HCT116 (cell line): ENCODE measurements around the gene PPP1R3C. TPM values are rescaled to one million over a fixed set of nuclear protein-coding genes. Genes with fewer than 3 reads are reported as not detected.

Experiments
- ATAC-seq: fragments of 200-7000 bp; cut with Tn5 transposase; 2 replicates; pipeline ENCODE4 v1.9.1; 2020; ENCODE audit warnings: mild to moderate bottlenecking, moderate library complexity
- BruUV-seq: library from RNA; stranded (reverse); fragments of 400-500 nt; replicated peaks from 2 replicates; lab custom pipeline; 2021; lab: Mats Ljungman, UMichigan
- CTCF ChIA-PET: fragments of 300-600 bp; sonication (Branson Sonifier 250); formaldehyde crosslinking; loops from one replicate; lab custom pipeline; 2021; ENCODE audit warnings: antibody characterized with exemption; lab: Charles Lee
- POLR2A ChIA-PET: fragments of 300-600, 350-600 bp; sonication (Branson Sonifier 250); formaldehyde crosslinking; loops from one replicate; lab custom pipeline; 2021; ENCODE audit warnings: antibody characterized with exemption; lab: Charles Lee
- RAD21 ChIA-PET, 2 experiments: fragments of 300-600 bp; sonication (Branson Sonifier 250); formaldehyde crosslinking; loops; one replicate each; lab custom pipeline; 2023; ENCODE audit warnings: low total read pairs in 2 of 2; ENCODE audit not compliant: uncharacterized antibody in 2 of 2, unreplicated experiment in 2 of 2, low non-redundant PET in 1 of 2; lab: Charles Lee
- DNase-seq: peaks from one replicate; pipeline ENCODE4 v3.0.0-alpha.2; 2010; ENCODE audit warnings: low read depth, low spot score
- H2AFZ ChIP-seq: fragments of 200-600 bp; shearing (Covaris generic), sonication (generic); 2 replicates; pipeline ENCODE4 v1.6.1; 2017; ENCODE audit warnings: low read depth, mixed run types, mixed read lengths, antibody characterized with exemption, low read length; ENCODE audit not compliant: poor library complexity, severe bottlenecking
- H3K27ac ChIP-seq: 2 replicates; pipeline ENCODE4 v1.5.1; 2012; ENCODE audit warnings: low read depth, low read length
- H3K27me3 ChIP-seq: fragments of 200-600 bp; sonication (generic); 2 replicates; pipeline ENCODE4 v1.6.1; 2016; ENCODE audit warnings: mixed run types, low read length, mixed read lengths; ENCODE audit not compliant: insufficient read depth
- H3K36me3 ChIP-seq, 2 experiments: fragments of 200-500 bp in 1 of 2; fragments of 200-600 bp in 1 of 2; sonication (Bioruptor generic) in 1 of 2; sonication (generic) in 1 of 2; 2 replicates each; pipeline versions ENCODE4 v1.5.1 to v1.6.1; 2014 to 2016; ENCODE audit warnings: low read length in 2 of 2, inconsistent platforms in 1 of 2, mixed read lengths in 1 of 2, mixed run types in 1 of 2; ENCODE audit not compliant: insufficient read depth in 2 of 2, control insufficient read depth in 1 of 2
- H3K4me1 ChIP-seq, 2 experiments: fragments of 200-600 bp in 1 of 2; sonication (generic) in 1 of 2; 2 replicates each; pipeline versions ENCODE4 v1.5.1 to v1.6.1; 2012 to 2017; ENCODE audit warnings: low read length in 2 of 2, inconsistent platforms in 1 of 2, mild to moderate bottlenecking in 1 of 2, mixed read lengths in 1 of 2, mixed run types in 1 of 2, moderate library complexity in 1 of 2; ENCODE audit not compliant: insufficient read depth in 2 of 2, control insufficient read depth in 1 of 2
- H3K4me2 ChIP-seq: fragments of 200-600 bp; sonication (generic); 2 replicates; pipeline ENCODE4 v1.6.1; 2017; ENCODE audit warnings: mixed run types, low read length, mixed read lengths
- H3K4me3 ChIP-seq, 2 experiments: fragments of 200-600 bp in 1 of 2; sonication (generic) in 1 of 2; replicated peaks in 1 of 2; 2 replicates each; pipeline ENCODE4 v1.5.1; 2011 to 2016; ENCODE audit warnings: low read length in 2 of 2, control low read depth in 1 of 2, low read depth in 1 of 2, mild to moderate bottlenecking in 1 of 2, mixed read lengths in 1 of 2, mixed run types in 1 of 2
- H3K79me2 ChIP-seq: fragments of 200-600 bp; sonication (generic); 2 replicates; pipeline ENCODE4 v1.6.1; 2017; ENCODE audit warnings: mild to moderate bottlenecking, mixed run types, low read length, moderate library complexity, mixed read lengths; ENCODE audit not compliant: insufficient read depth
- H3K9ac ChIP-seq: fragments of 200-600 bp; sonication (generic); 2 replicates; pipeline ENCODE4 v1.6.1; 2016; ENCODE audit warnings: low read length, mixed read lengths
- H3K9me2 ChIP-seq: fragments of 200-600 bp; sonication (generic), shearing (Covaris generic); 2 replicates; pipeline ENCODE4 v1.6.1; 2017; ENCODE audit warnings: mixed run types, mild to moderate bottlenecking, moderate library complexity; ENCODE audit not compliant: insufficient read depth
- H3K9me3 ChIP-seq, 2 experiments: fragments of 200-500 bp in 1 of 2; fragments of 200-600 bp in 1 of 2; sonication (Bioruptor generic) in 1 of 2; sonication (generic) in 1 of 2; 2 replicates each; pipeline ENCODE4 v1.6.1; 2014 to 2017; ENCODE audit warnings: low read length in 2 of 2, mixed read lengths in 2 of 2, inconsistent platforms in 1 of 2, low read depth in 1 of 2, mild to moderate bottlenecking in 1 of 2, mixed run types in 1 of 2, moderate library complexity in 1 of 2; ENCODE audit not compliant: control insufficient read depth in 1 of 2, insufficient read depth in 1 of 2
- H4K20me1 ChIP-seq: fragments of 200-600 bp; sonication (generic), shearing (Covaris generic); 2 replicates; pipeline ENCODE4 v1.6.1; 2017; ENCODE audit warnings: mixed run types, mild to moderate bottlenecking, moderate library complexity; ENCODE audit not compliant: insufficient read depth
- CEBPB ChIP-seq: IDR thresholded peaks from 2 replicates; pipeline ENCODE4 v1.6.1; 2012; ENCODE audit warnings: low read depth
- EGR1 ChIP-seq: IDR thresholded peaks from 2 replicates; pipeline ENCODE4 v1.6.1; 2012; ENCODE audit warnings: low read depth
- EZH2 ChIP-seq: fragments of 200-600 bp; sonication (generic); IDR thresholded peaks from 2 replicates; pipeline ENCODE4 v1.6.1; 2017; ENCODE audit warnings: antibody characterized with exemption, mixed run types
- JUND ChIP-seq: IDR thresholded peaks from 2 replicates; pipeline ENCODE4 v1.6.1; 2012
- POLR2A ChIP-seq: IDR thresholded peaks from 2 replicates; pipeline ENCODE4 v1.7.0; 2011; ENCODE audit warnings: borderline replicate concordance; ENCODE audit not compliant: insufficient read depth, insufficient read length; ENCODE audit errors: extremely low read depth
- POLR2AphosphoS5 ChIP-seq: IDR thresholded peaks from 2 replicates; pipeline ENCODE4 v1.6.1; 2011; ENCODE audit warnings: mild to moderate bottlenecking, low read depth, low read length, moderate library complexity
- SIN3A ChIP-seq: IDR thresholded peaks from 2 replicates; pipeline ENCODE4 v1.6.1; 2012; ENCODE audit warnings: low read depth
- SP1 ChIP-seq: IDR thresholded peaks from 2 replicates; pipeline ENCODE4 v1.6.1; 2012; ENCODE audit warnings: low read depth
- SRF ChIP-seq: IDR thresholded peaks from 2 replicates; pipeline ENCODE4 v1.6.1; 2012; ENCODE audit warnings: low read depth
- TCF7L2 ChIP-seq: IDR thresholded peaks from 2 replicates; pipeline ENCODE4 v1.7.0; 2011; ENCODE audit warnings: borderline replicate concordance, inconsistent platforms; ENCODE audit not compliant: insufficient read depth, insufficient read length; ENCODE audit errors: extremely low read depth
- YY1 ChIP-seq: IDR thresholded peaks from 2 replicates; pipeline ENCODE4 v1.6.1; 2011; ENCODE audit warnings: low read length, low read depth, moderate library complexity, mild to moderate bottlenecking; ENCODE audit not compliant: insufficient replicate concordance; ENCODE audit errors: extremely low read depth
- ZFX ChIP-seq: fragments of 450-650 bp; IDR thresholded peaks from 2 replicates; pipeline ENCODE4 v1.6.1; 2017
- ZNF274 ChIP-seq: fragments of 200-500 bp; sonication (Bioruptor generic); IDR thresholded peaks from 2 replicates; pipeline ENCODE4 v1.6.1; 2014; ENCODE audit warnings: mild to moderate bottlenecking, low read depth, low read length, inconsistent platforms
- intact Hi-C: fragments of 100-400 bp; cut with micrococcal nuclease; formaldehyde crosslinking; loops from 2 replicates; pipeline ENCODE4 v1.10.0; 2022
- total RNA-seq: library from RNA; stranded (reverse); gene quantifications from one replicate; pipeline ENCODE4 v1.2.1, GENCODE V29; 2021; ENCODE audit not compliant: unreplicated experiment
- TF ChIP-seq, protein P1 (sequence below): IDR thresholded peaks from 2 replicates; pipeline ENCODE4 v1.6.1; 2012
- TF ChIP-seq, protein P2 (sequence below), 3 experiments: fragments of 200-600 bp in 1 of 3; sonication (generic) in 1 of 3; IDR thresholded peaks in 2 of 3; conservative IDR thresholded peaks in 1 of 3; 2 replicates each; pipeline ENCODE4 v1.5.1; 2012 to 2017; ENCODE audit warnings: low read depth in 2 of 3, low read length in 2 of 3, antibody characterized with exemption in 1 of 3, borderline replicate concordance in 1 of 3, control low read depth in 1 of 3, mild to moderate bottlenecking in 1 of 3, mixed read lengths in 1 of 3, mixed run types in 1 of 3, moderate library complexity in 1 of 3; ENCODE audit not compliant: insufficient read depth in 1 of 3

PPP1R3C gene
- total RNA-seq, 1 experiment from 2014 or later, result 0.20 TPM

DNA sequence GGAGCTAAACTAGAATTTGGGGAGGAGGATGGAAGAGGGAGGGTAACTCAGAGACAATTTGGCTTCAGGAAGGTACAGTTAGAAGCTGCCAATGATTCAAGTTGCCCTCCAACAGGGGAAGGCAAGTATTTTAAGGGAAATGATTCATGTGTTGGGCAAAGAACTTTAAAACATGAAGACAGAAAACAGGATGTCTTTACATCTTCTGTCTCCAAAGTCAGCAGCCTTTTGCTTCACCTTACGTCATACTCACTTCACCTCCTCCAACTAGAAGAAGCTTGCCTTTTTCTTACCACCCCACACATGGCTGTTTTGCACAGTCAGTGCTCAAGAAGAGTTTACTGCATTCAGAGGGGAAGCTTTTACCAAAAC is 36.1 kb downstream of the PPP1R3C start:
- CTCF ChIA-PET, result no interaction called here
- BruUV-seq, result no TSS peak

More for the DNA sequence above, 36.1 kb downstream of the PPP1R3C start:
- no peak overlapping the region for H3K4me3 ChIP-seq
- H3K4me2 ChIP-seq, result no peak overlapping the region
- no peaks in the 10 kb centered on the region for H3K36me3 ChIP-seq
- DNase-seq (no peak), ATAC-seq (no peak)
- no peaks in the 10 kb centered on the region for H3K9me2 ChIP-seq
- H3K79me2 ChIP-seq, result no peaks in the 10 kb centered on the region
- no peaks in the 10 kb centered on the region for H3K9me3 ChIP-seq
- no peaks in the 10 kb centered on the region for H3K27me3 ChIP-seq
- intact Hi-C loops, result no loop called here
- no peak overlapping the region for H3K9ac ChIP-seq
- H2AFZ ChIP-seq, result no peak overlapping the region
- ChIA-PET POLR2A (no interaction called here), RAD21 (no interaction called here)
- H4K20me1 ChIP-seq, result no peaks in the 10 kb centered on the region
- TF ChIP-seq, protein P1, sequence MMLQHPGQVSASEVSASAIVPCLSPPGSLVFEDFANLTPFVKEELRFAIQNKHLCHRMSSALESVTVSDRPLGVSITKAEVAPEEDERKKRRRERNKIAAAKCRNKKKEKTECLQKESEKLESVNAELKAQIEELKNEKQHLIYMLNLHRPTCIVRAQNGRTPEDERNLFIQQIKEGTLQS, result no peak
- no peak for TF ChIP-seq SRF
- TF ChIP-seq TCF7L2, result no peak
- TF ChIP-seq YY1, result no peak
- no peak for TF ChIP-seq CEBPB
- TF ChIP-seq EZH2, result no peak
- TF ChIP-seq ZFX, result no peak
- TF ChIP-seq, protein P2, sequence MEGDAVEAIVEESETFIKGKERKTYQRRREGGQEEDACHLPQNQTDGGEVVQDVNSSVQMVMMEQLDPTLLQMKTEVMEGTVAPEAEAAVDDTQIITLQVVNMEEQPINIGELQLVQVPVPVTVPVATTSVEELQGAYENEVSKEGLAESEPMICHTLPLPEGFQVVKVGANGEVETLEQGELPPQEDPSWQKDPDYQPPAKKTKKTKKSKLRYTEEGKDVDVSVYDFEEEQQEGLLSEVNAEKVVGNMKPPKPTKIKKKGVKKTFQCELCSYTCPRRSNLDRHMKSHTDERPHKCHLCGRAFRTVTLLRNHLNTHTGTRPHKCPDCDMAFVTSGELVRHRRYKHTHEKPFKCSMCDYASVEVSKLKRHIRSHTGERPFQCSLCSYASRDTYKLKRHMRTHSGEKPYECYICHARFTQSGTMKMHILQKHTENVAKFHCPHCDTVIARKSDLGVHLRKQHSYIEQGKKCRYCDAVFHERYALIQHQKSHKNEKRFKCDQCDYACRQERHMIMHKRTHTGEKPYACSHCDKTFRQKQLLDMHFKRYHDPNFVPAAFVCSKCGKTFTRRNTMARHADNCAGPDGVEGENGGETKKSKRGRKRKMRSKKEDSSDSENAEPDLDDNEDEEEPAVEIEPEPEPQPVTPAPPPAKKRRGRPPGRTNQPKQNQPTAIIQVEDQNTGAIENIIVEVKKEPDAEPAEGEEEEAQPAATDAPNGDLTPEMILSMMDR (IDR thresholded peaks at IDR 0.05 in 2 of 3, conservative IDR thresholded peaks at IDR 0.05 in 1 of 3; ENCODE audit: borderline replicate concordance in 1 of 3, insufficient read depth in 1 of 3, low read depth in 2 of 3, low read length in 2 of 3), result no peak
- TF ChIP-seq EGR1, result no peak
- TF ChIP-seq ZNF274, result no peak
- no peak for TF ChIP-seq SIN3A
- no peak for TF ChIP-seq POLR2AphosphoS5
- TF ChIP-seq SP1, result no peak
- TF ChIP-seq JUND, result no peak
- no peak for TF ChIP-seq POLR2A
- H3K27ac ChIP-seq, result no peak overlapping the region
- H3K4me1 ChIP-seq, result peaks cover 0 to 15% of the 10 kb centered on the region in 2 experiments; a peak in 2 of 4 replicates
